DOHH2 (cell line): ENCODE measurements around the gene FILIP1L.

ENCODE experiments used
- H3F3A ChIP-seq: fragments of 200-600 bp; sonication (generic), shearing (Covaris generic); 2 replicates; pipeline ENCODE4 v1.6.0; 2016; ENCODE audit warnings: antibody characterized with exemption, mild to moderate bottlenecking; ENCODE audit not compliant: control insufficient read depth, insufficient read depth
- H3K27ac ChIP-seq: fragments of 200-600 bp; sonication (generic); 2 replicates; pipeline ENCODE4 v1.5.1; 2014; ENCODE audit warnings: low read depth, mild to moderate bottlenecking, low read length, moderate library complexity
- H3K27me3 ChIP-seq: fragments of 200-600 bp; sonication (generic); 2 replicates; pipeline ENCODE4 v1.6.1; 2014; ENCODE audit warnings: mild to moderate bottlenecking, low read length, mixed read lengths; ENCODE audit not compliant: control insufficient read depth
- H3K36me3 ChIP-seq: fragments of 200-600 bp; sonication (generic); 2 replicates; pipeline ENCODE4 v1.6.1; 2014; ENCODE audit warnings: mild to moderate bottlenecking, low read length, moderate library complexity, mixed read lengths; ENCODE audit not compliant: control insufficient read depth
- H3K4me1 ChIP-seq: fragments of 200-600 bp; sonication (generic); 2 replicates; pipeline ENCODE4 v1.6.1; 2014; ENCODE audit warnings: mild to moderate bottlenecking, low read length, mixed read lengths; ENCODE audit not compliant: control insufficient read depth
- H3K4me2 ChIP-seq: fragments of 200-600 bp; sonication (generic); 2 replicates; pipeline ENCODE4 v1.6.0; 2014; ENCODE audit warnings: mild to moderate bottlenecking, low read length, moderate library complexity
- H3K4me3 ChIP-seq: fragments of 200-600 bp; sonication (generic); 2 replicates; pipeline ENCODE4 v1.5.1; 2014; ENCODE audit warnings: mild to moderate bottlenecking, low read length, mixed read lengths
- H3K79me2 ChIP-seq: fragments of 200-600 bp; sonication (generic); 2 replicates; pipeline ENCODE4 v1.6.1; 2014; ENCODE audit warnings: mild to moderate bottlenecking, low read length, mixed read lengths; ENCODE audit not compliant: control insufficient read depth
- H3K9me2 ChIP-seq: fragments of 200-600 bp; sonication (generic); replicated peaks from 2 replicates; pipeline ENCODE4 v1.6.1; 2014; ENCODE audit warnings: mild to moderate bottlenecking, low read length, mixed read lengths; ENCODE audit not compliant: control insufficient read depth
- H3K9me3 ChIP-seq: fragments of 200-600 bp; sonication (generic); 2 replicates; pipeline ENCODE4 v1.6.1; 2014; ENCODE audit warnings: antibody characterized with exemption, low read length, mixed read lengths; ENCODE audit not compliant: control insufficient read depth, insufficient read depth
- H4K20me1 ChIP-seq: fragments of 200-600 bp; sonication (generic); 2 replicates; pipeline ENCODE4 v1.6.0; 2014; ENCODE audit warnings: low read depth, mild to moderate bottlenecking, antibody characterized with exemption, low read length, moderate library complexity; ENCODE audit not compliant: control insufficient read depth, insufficient read depth
- CTCF ChIP-seq: fragments of 200-600 bp; sonication (generic); IDR thresholded peaks from one replicate; pipeline ENCODE4 v1.5.1; 2014; ENCODE audit warnings: antibody characterized with exemption, mild to moderate bottlenecking, low read depth, low read length; ENCODE audit not compliant: poor library complexity, severe bottlenecking
- EZH2phosphoT487 ChIP-seq: fragments of 200-600 bp; sonication (generic); IDR thresholded peaks from 2 replicates; pipeline ENCODE4 v1.6.1; 2017; ENCODE audit warnings: borderline replicate concordance, mild to moderate bottlenecking, antibody characterized with exemption, low read length, moderate library complexity, mixed read lengths

The FILIP1L gene

GRCh38 chr3:100103558-100104441 lies 10.5 kb downstream of the FILIP1L start:
- Histone ChIP-seq H3K9me3 (no peaks in the 10 kb centered on the region), H3K27ac (peak overlapping the region; percentile 54; the same call in 1 of the 2 replicates), H3K4me1 (peaks cover 50% of the 10 kb centered on the region), H3K4me2 (peak overlapping the region; percentile 60), H3K36me3 (peaks cover 5% of the 10 kb centered on the region; the same call in 1 of the 2 replicates), H3K27me3 (no peaks in the 10 kb centered on the region), H3K79me2 (no peaks in the 10 kb centered on the region), H4K20me1 (peaks cover 2% of the 10 kb centered on the region; the same call in 1 of the 2 replicates), H3K9me2 (no peaks in the 10 kb centered on the region), H3K4me3 (peak overlapping the region; percentile 45; the same call in 1 of the 2 replicates), H3F3A (no peaks in the 10 kb centered on the region)
- TF ChIP-seq EZH2phosphoT487 = no peak
- TF ChIP-seq CTCF = no peak

GRCh38 chr3:100102757-100103156 lies 11.5 kb downstream of the FILIP1L start:
- peaks cover 50% of the 10 kb centered on the region for H3K4me1 ChIP-seq
- H3K27me3 ChIP-seq = no peaks in the 10 kb centered on the region
- peaks cover 5% of the 10 kb centered on the region; the same call in 1 of the 2 replicates for H3K36me3 ChIP-seq
- TF ChIP-seq EZH2phosphoT487 (no peak), CTCF (no peak)
- no peaks in the 10 kb centered on the region for H3K9me3 ChIP-seq
- H3F3A ChIP-seq = no peaks in the 10 kb centered on the region
- H3K4me2 ChIP-seq = peak overlapping the region; percentile 60; the same call in 1 of the 2 replicates
- H3K9me2 ChIP-seq = no peaks in the 10 kb centered on the region
- peaks cover 2% of the 10 kb centered on the region; the same call in 1 of the 2 replicates for H4K20me1 ChIP-seq
- H3K27ac ChIP-seq = no peak overlapping the region
- H3K79me2 ChIP-seq = no peaks in the 10 kb centered on the region
- no peak overlapping the region for H3K4me3 ChIP-seq

GRCh38 chr3:100100425-100100824 lies 13.9 kb downstream of the FILIP1L start:
- no peaks in the 10 kb centered on the region for H3K9me3 ChIP-seq
- no peak overlapping the region for H3K27ac ChIP-seq
- H3K79me2 ChIP-seq = no peaks in the 10 kb centered on the region
- TF ChIP-seq EZH2phosphoT487 = no peak
- no peak for TF ChIP-seq CTCF
- no peak overlapping the region for H3K4me2 ChIP-seq
- peaks cover 34% of the 10 kb centered on the region for H3K4me1 ChIP-seq
- no peaks in the 10 kb centered on the region for H3K9me2 ChIP-seq
- H4K20me1 ChIP-seq = peaks cover 2% of the 10 kb centered on the region; the same call in 1 of the 2 replicates
- no peak overlapping the region for H3K4me3 ChIP-seq
- peaks cover 5% of the 10 kb centered on the region; the same call in 1 of the 2 replicates for H3K36me3 ChIP-seq
- no peaks in the 10 kb centered on the region for H3F3A ChIP-seq
- H3K27me3 ChIP-seq = no peaks in the 10 kb centered on the region
